Ectodermal cell (in vitro differentiated cells): ENCODE results near the gene HBM.
"Not testable (repeated sequence)": the region's sequence is repeated elsewhere in the genome, so short reads cannot be mapped to it uniquely, and the experiment has no call there.

ENCODE experiments used
- H3K27ac ChIP-seq: 2 replicates; pipeline ENCODE4 v1.7.0; 2013; ENCODE audit warnings: mild to moderate bottlenecking, low read depth, low read length; ENCODE audit not compliant: insufficient read depth, poor library complexity, severe bottlenecking
- H3K27me3 ChIP-seq: 2 replicates; pipeline ENCODE4 v1.7.0; 2013; ENCODE audit warnings: mild to moderate bottlenecking, low read length; ENCODE audit not compliant: insufficient read depth, control insufficient read depth, poor library complexity, severe bottlenecking
- H3K36me3 ChIP-seq: one replicate; pipeline ENCODE4 v1.7.0; 2013; ENCODE audit warnings: low read length; ENCODE audit not compliant: control insufficient read depth, insufficient read depth
- H3K4me1 ChIP-seq: one replicate; pipeline ENCODE4 v1.7.0; 2013; ENCODE audit warnings: low read length; ENCODE audit not compliant: control insufficient read depth, insufficient read depth
- H3K4me3 ChIP-seq: 2 replicates; pipeline ENCODE4 v1.7.0; 2013; ENCODE audit warnings: low read depth, low read length, control low read depth; ENCODE audit not compliant: insufficient read depth
- H3K9me3 ChIP-seq: 2 replicates; pipeline ENCODE4 v1.7.0; 2013; ENCODE audit warnings: mild to moderate bottlenecking, low read length, moderate library complexity; ENCODE audit not compliant: control insufficient read depth
- WGBS, 2 experiments: methylation state at CpG; one replicate each; pipeline ENCODE4 v1.1.7; 2013; ENCODE audit warnings: missing lambda C conversion rate in 2 of 2; 5-methylcytosine and 5-hydroxymethylcytosine counted together

The HBM gene

GRCh38 chr16:204046-204445 lies 38.3 kb downstream of the HBM start:
- H3K9me3 ChIP-seq, H3K27ac ChIP-seq, H3K4me1 ChIP-seq, H3K4me3 ChIP-seq, H3K27me3 ChIP-seq: not testable (repeated sequence)
- peaks cover 77% of the 10 kb centered on the region for H3K36me3 ChIP-seq
- WGBS, 2 experiments = 94 to 95% methylated on average over 9 of the region's 9 CpGs

- H3K4me3 ChIP-seq, H3K27me3 ChIP-seq, H3K9me3 ChIP-seq, H3K4me1 ChIP-seq, H3K27ac ChIP-seq: not testable (repeated sequence)
- H3K36me3 ChIP-seq = peaks cover 44% of the 10 kb centered on the region
- WGBS, 2 experiments = 93 to 95% methylated on average over 3 of the region's 4 CpGs
Observed at GRCh38 chr16:209359-209758, 43.6 kb downstream of the HBM start.

GRCh38 chr16:211631-212180 lies 45.9 kb downstream of the HBM start:
- peaks cover 42% of the 10 kb centered on the region for H3K36me3 ChIP-seq
- not testable (repeated sequence) for H3K27ac ChIP-seq, H3K4me3 ChIP-seq, H3K9me3 ChIP-seq, H3K27me3 ChIP-seq, H3K4me1 ChIP-seq
- WGBS, 2 experiments = 94 to 95% methylated on average over 14 of the region's 14 CpGs

GRCh38 chr16:212999-213398 lies 47.2 kb downstream of the HBM start:
- peaks cover 41% of the 10 kb centered on the region for H3K36me3 ChIP-seq

More at GRCh38 chr16:212999-213398, 47.2 kb downstream of the HBM start:
- Histone ChIP-seq H3K9me3 (no peaks in the 10 kb centered on the region), H3K4me3 (no peak overlapping the region), H3K4me1 (no peaks in the 10 kb centered on the region), H3K27me3 (no peaks in the 10 kb centered on the region), H3K27ac (no peak overlapping the region)
- WGBS, 2 experiments = 95 to 97% methylated on average over 3 of the region's 3 CpGs
